OCI-LY3 (cell line): ENCODE data around the gene CR1L.

ENCODE experiments used
- H2AFZ ChIP-seq: fragments of 200-600, 300-600 bp; shearing (Covaris generic); 2 replicates; pipeline ENCODE4 v1.6.0; 2014; ENCODE audit warnings: antibody characterized with exemption, low read depth, low read length
- H3K27ac ChIP-seq: fragments of 200-600, 300-600 bp; sonication (generic); 2 replicates; pipeline ENCODE4 v1.5.1; 2014; ENCODE audit warnings: mild to moderate bottlenecking, low read length, moderate library complexity, mixed read lengths
- H3K27me3 ChIP-seq: fragments of 200-600, 300-600 bp; sonication (generic); 2 replicates; pipeline ENCODE4 v1.6.1; 2014; ENCODE audit warnings: low read depth, low read length, mixed read lengths
- H3K36me3 ChIP-seq: fragments of 200-600, 300-600 bp; sonication (generic); replicated peaks from 2 replicates; pipeline ENCODE3; 2014; ENCODE audit warnings: low read depth, low read length, mixed read lengths
- H3K4me1 ChIP-seq: fragments of 300-600, 200-600 bp; sonication (generic); 2 replicates; pipeline ENCODE4 v1.6.1; 2014; ENCODE audit warnings: low read length, mixed read lengths
- H3K4me2 ChIP-seq: fragments of 200-600, 300-600 bp; sonication (generic); 2 replicates; pipeline ENCODE4 v1.6.1; 2014; ENCODE audit warnings: low read length, mixed read lengths
- H3K4me3 ChIP-seq: fragments of 300-600, 200-600 bp; sonication (generic); 2 replicates; pipeline ENCODE4 v1.5.1; 2014; ENCODE audit warnings: antibody characterized with exemption, mild to moderate bottlenecking, low read length, moderate library complexity
- H3K79me2 ChIP-seq: fragments of 300-600, 200-600 bp; shearing (Covaris generic); 2 replicates; pipeline ENCODE4 v1.6.1; 2014; ENCODE audit warnings: mild to moderate bottlenecking, low read length, mixed read lengths
- H3K9ac ChIP-seq: fragments of 300-600, 200-600 bp; shearing (Covaris generic); 2 replicates; pipeline ENCODE4 v1.6.0; 2014; ENCODE audit warnings: mild to moderate bottlenecking, low read length, moderate library complexity
- H3K9me3 ChIP-seq: fragments of 200-600, 300-600 bp; shearing (Covaris generic); 2 replicates; pipeline ENCODE4 v1.6.1; 2014; ENCODE audit warnings: low read length, mixed read lengths; ENCODE audit not compliant: insufficient read depth
- H4K20me1 ChIP-seq: fragments of 200-600, 300-600 bp; sonication (generic); 2 replicates; pipeline ENCODE4 v1.6.1; 2016; ENCODE audit warnings: low read length, mixed read lengths; ENCODE audit not compliant: insufficient read depth
- EZH2phosphoT487 ChIP-seq: fragments of 200-600 bp; shearing (Covaris generic); IDR thresholded peaks from 2 replicates; pipeline ENCODE4 v1.6.1; 2018; ENCODE audit warnings: antibody characterized with exemption, mixed run types, low read depth
- TF ChIP-seq, protein P1 (sequence below): fragments of 200-600, 300-600 bp; sonication (generic); IDR thresholded peaks from 2 replicates; pipeline ENCODE4 v1.5.1; 2014; ENCODE audit warnings: antibody characterized with exemption, low read length, low read depth

CR1L gene

DNA sequence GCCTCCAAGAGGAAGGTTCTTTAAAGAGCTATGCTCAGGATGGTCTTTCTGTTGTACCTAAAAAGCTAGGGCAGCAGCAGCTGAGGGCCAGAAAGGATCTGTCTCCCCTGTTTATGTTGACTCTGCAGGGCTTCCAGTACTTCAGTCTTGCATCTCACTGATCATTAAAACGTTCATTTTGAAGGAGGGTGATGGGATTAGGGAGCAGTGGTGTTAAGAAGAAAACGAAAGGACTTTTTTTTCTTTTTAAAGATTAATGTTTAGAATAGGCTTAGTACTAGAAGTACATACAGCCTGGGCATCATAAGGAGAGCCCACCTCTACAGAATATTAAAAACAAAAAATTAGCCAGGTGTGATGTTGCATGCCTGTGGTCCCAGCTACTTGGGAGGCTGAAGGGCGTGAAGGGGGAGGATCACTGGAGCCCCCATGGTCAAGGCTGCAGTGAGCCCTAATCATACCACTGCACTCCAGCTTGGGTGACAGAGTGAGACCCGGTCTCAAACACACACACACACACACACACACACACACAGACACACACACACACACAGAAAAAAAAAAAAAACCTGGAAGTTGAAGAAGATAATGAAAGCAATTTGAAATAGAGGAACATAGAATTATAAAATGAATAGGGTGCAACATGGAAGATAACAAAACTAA is 2.9 kb downstream of the CR1L start:
- Histone ChIP-seq H2AFZ (no peak overlapping the region), H3K9ac (no peak overlapping the region), H3K27ac (no peak overlapping the region), H3K79me2 (no peaks in the 10 kb centered on the region), H4K20me1 (no peaks in the 10 kb centered on the region), H3K27me3 (peaks cover 30% of the 10 kb centered on the region), H3K4me1 (peaks cover 54% of the 10 kb centered on the region), H3K4me3 (no peak overlapping the region), H3K4me2 (peak overlapping the region; percentile 39), H3K36me3 (no peaks in the 10 kb centered on the region), H3K9me3 (no peaks in the 10 kb centered on the region)
- no peak for TF ChIP-seq EZH2phosphoT487
- TF ChIP-seq, protein P1, sequence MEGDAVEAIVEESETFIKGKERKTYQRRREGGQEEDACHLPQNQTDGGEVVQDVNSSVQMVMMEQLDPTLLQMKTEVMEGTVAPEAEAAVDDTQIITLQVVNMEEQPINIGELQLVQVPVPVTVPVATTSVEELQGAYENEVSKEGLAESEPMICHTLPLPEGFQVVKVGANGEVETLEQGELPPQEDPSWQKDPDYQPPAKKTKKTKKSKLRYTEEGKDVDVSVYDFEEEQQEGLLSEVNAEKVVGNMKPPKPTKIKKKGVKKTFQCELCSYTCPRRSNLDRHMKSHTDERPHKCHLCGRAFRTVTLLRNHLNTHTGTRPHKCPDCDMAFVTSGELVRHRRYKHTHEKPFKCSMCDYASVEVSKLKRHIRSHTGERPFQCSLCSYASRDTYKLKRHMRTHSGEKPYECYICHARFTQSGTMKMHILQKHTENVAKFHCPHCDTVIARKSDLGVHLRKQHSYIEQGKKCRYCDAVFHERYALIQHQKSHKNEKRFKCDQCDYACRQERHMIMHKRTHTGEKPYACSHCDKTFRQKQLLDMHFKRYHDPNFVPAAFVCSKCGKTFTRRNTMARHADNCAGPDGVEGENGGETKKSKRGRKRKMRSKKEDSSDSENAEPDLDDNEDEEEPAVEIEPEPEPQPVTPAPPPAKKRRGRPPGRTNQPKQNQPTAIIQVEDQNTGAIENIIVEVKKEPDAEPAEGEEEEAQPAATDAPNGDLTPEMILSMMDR: no peak

DNA sequence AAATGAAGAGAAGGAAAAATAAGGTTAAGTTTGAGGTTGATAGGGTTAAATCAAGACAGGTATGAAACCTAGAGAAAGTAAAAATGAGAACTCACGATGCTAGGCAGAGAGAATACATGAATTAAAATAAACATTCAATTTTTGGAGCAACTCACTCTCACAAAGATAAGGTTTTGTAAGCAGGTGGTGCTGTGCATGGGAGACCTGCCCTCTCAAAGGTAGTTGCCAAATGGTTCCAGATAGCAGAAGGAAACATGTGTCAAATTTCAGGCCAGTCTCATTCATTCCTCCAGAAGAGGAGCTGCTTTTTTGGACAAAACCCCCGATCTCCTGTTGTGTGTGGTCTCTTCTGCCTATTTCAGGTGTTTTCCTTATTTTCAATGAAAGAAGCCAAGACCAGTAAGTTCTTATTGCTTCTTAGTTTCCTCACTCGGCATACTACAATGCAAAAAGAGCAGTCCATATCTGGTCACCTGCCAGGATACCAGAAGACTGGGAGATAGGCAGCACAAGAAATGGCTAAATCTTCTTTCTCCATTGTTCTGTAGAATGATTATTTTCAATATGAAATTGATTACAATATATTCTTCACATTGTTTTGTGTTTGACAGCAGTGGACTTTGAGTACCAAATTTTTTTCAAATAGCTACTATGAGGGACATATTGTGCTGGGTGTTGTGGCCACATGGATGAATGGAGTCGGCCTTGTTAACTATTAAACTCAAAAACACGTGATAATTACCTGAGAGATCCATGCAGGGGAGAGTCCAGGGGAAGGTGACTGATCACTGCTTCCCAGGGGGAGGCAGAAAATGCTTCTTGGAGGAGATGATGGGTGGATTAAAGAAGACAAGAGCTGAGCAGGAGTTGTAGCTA is 3.6 kb downstream of the CR1L start:
- Histone ChIP-seq H3K27ac (no peak overlapping the region), H3K9me3 (no peaks in the 10 kb centered on the region), H3K9ac (no peak overlapping the region), H3K27me3 (peaks cover 26% of the 10 kb centered on the region; the same call in 1 of the 2 replicates), H3K79me2 (no peaks in the 10 kb centered on the region), H3K4me1 (peaks cover 62% of the 10 kb centered on the region), H3K36me3 (no peaks in the 10 kb centered on the region), H2AFZ (no peak overlapping the region), H3K4me3 (no peak overlapping the region), H4K20me1 (no peaks in the 10 kb centered on the region), H3K4me2 (peak overlapping the region; percentile 39)
- TF ChIP-seq, protein P1: no peak
- TF ChIP-seq EZH2phosphoT487: no peak

DNA sequence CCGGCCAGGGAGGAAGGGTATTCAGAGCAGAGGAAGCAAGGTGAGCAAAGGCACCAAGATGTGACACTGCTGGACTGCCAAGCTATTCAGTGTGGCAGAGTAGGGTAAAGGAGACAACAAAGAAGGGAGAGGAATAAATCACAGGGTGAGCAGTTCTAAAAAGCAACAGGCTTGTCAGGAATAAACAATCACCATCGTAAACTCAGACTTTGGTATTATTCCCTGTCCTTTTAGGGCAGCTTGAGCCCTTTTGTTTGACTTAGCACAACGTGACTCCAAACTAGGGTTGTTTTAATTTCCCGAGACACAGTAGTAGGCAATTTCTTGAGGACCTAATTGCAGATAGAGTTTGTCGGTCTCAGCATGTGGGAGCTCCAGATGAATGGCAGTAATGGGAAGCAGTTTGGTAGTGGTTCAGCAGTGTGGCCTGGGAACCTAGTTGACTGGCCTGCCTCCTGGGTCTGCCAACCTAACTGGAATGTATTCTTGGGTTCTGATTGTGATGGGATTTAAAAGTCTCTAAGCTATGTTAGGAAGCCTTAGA is 4.3 kb downstream of the CR1L start:
- Histone ChIP-seq H3K27ac (no peak overlapping the region), H3K27me3 (peaks cover 22% of the 10 kb centered on the region; the same call in 1 of the 2 replicates), H2AFZ (no peak overlapping the region), H3K4me3 (no peak overlapping the region), H4K20me1 (no peaks in the 10 kb centered on the region), H3K9ac (no peak overlapping the region), H3K4me1 (peaks cover 61% of the 10 kb centered on the region), H3K79me2 (no peaks in the 10 kb centered on the region), H3K36me3 (no peaks in the 10 kb centered on the region), H3K9me3 (no peaks in the 10 kb centered on the region), H3K4me2 (no peak overlapping the region)
- no peak for TF ChIP-seq EZH2phosphoT487
- TF ChIP-seq, protein P1: no peak
